Dendritic cell treated with granulocyte-macrophage colony-stimulating factor and Interleukin-4, amounts not matched to agents 40 ng/mL and 50 ng/mL, for 4 days (primary cell): ENCODE results near the gene CDH2.

Experiments used
- H3K27ac Mint-ChIP-seq: one replicate; pipeline ENCODE4 v1.8.0; 2022; ENCODE audit warnings: mild to moderate bottlenecking, mixed read lengths
- H3K27me3 Mint-ChIP-seq: one replicate; pipeline ENCODE4 v1.8.0; 2022; ENCODE audit warnings: mild to moderate bottlenecking, mixed read lengths
- H3K36me3 Mint-ChIP-seq: one replicate; pipeline ENCODE4 v1.8.0; 2022; ENCODE audit warnings: low read depth, mixed read lengths
- H3K4me1 Mint-ChIP-seq: one replicate; pipeline ENCODE4 v1.8.0; 2022; ENCODE audit warnings: low read depth, mixed read lengths
- H3K4me3 Mint-ChIP-seq: one replicate; pipeline ENCODE4 v1.8.0; 2022; ENCODE audit warnings: mild to moderate bottlenecking, moderate library complexity, mixed read lengths
- H3K9me3 Mint-ChIP-seq: one replicate; pipeline ENCODE4 v1.8.0; 2022; ENCODE audit warnings: mixed read lengths
- intact Hi-C: fragments of 100-400 bp; cut with micrococcal nuclease; formaldehyde crosslinking; loops from one replicate; pipeline ENCODE4 v1.15.0; 2022

Gene CDH2

GRCh38 chr18:28176948-28177827, at the start of gene CDH2:
CDH2 (minus strand) TSS chr18:28177130; CDS start chr18:28177022, 108 bp downstream.
- Mint-ChIP-seq H3K4me1 (peaks cover 23% of the 10 kb centered on the region), H3K9me3 (no peaks in the 10 kb centered on the region), H3K36me3 (peaks cover 6% of the 10 kb centered on the region), H3K27ac (no peak within 1 kb of the TSS), H3K27me3 (peaks cover 57% of the 10 kb centered on the region), H3K4me3 (peak within 1 kb of the TSS; percentile 73)
- intact Hi-C loops: no loop called here

- H3K36me3 Mint-ChIP-seq: no peaks in the 10 kb centered on the region
- peaks cover 19% of the 10 kb centered on the region for H3K4me1 Mint-ChIP-seq
- no peak overlapping the region for H3K4me3 Mint-ChIP-seq
- intact Hi-C loops: no loop called here
- no peak overlapping the region for H3K27ac Mint-ChIP-seq
- H3K9me3 Mint-ChIP-seq: no peaks in the 10 kb centered on the region
- H3K27me3 Mint-ChIP-seq: peaks cover 1% of the 10 kb centered on the region
Measured at GRCh38 chr18:28212060-28212459, 35.1 kb upstream of the CDH2 start.

GRCh38 chr18:28208712-28209265, 31.9 kb upstream of the CDH2 start:
- Mint-ChIP-seq H3K4me1 (peaks cover 31% of the 10 kb centered on the region), H3K27me3 (peaks cover 3% of the 10 kb centered on the region), H3K27ac (no peak overlapping the region), H3K4me3 (no peak overlapping the region), H3K36me3 (no peaks in the 10 kb centered on the region), H3K9me3 (no peaks in the 10 kb centered on the region)
- intact Hi-C loops: no loop called here

DNA sequence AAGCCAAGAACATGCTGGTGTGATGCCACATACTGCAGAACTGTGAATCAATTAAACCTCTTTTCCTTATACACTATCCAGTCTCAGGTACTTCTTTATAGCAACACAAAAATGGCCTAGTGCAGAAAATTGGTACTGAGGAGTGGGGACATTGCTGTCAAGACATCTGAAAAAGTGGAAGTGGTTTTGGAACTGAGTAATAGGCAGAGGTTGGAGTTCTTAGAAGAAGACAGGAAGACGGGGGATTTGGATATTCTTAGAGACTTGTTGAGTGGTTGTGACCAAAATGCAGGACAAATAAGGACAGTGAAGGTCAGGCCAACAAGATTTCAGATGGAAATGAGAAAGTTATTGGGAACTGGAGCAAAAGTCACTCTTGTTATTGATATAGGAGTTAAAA, 31.3 kb upstream of the CDH2 start:
- Mint-ChIP-seq H3K4me1 (peaks cover 31% of the 10 kb centered on the region), H3K27me3 (peaks cover 3% of the 10 kb centered on the region), H3K9me3 (no peaks in the 10 kb centered on the region), H3K27ac (no peak overlapping the region), H3K36me3 (no peaks in the 10 kb centered on the region), H3K4me3 (no peak overlapping the region)
- intact Hi-C loops: no loop called here

GRCh38 chr18:28204154-28204553, 27.2 kb upstream of the CDH2 start:
- no peaks in the 10 kb centered on the region for H3K36me3 Mint-ChIP-seq
- H3K4me1 Mint-ChIP-seq: peaks cover 36% of the 10 kb centered on the region
- no peak overlapping the region for H3K4me3 Mint-ChIP-seq
- no peak overlapping the region for H3K27ac Mint-ChIP-seq
- H3K27me3 Mint-ChIP-seq: peaks cover 6% of the 10 kb centered on the region
- intact Hi-C loops: no loop called here
- H3K9me3 Mint-ChIP-seq: no peaks in the 10 kb centered on the region

DNA sequence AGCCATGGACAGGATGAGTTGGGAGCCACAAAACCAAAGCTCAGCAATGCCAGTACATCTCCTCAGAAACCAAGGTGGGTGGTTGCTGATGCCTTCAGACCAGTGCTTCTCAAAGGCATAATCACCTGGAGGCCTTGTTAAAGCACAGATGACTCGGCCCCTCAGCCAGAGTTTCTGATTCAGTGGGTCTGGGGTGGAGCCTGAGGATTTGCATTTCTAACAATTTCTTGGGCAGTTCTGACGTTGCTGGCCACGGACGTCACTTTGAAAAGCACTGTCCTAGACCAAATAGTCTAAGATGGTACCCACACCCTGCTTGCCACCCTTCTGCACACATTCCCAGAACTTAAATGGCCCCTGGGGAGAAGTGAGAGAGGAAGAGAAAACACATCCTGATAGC, 24.1 kb upstream of the CDH2 start:
- no peaks in the 10 kb centered on the region for H3K9me3 Mint-ChIP-seq
- H3K27ac Mint-ChIP-seq: no peak overlapping the region
- peaks cover 4% of the 10 kb centered on the region for H3K27me3 Mint-ChIP-seq
- peaks cover 11% of the 10 kb centered on the region for H3K4me1 Mint-ChIP-seq
- no peak overlapping the region for H3K4me3 Mint-ChIP-seq
- H3K36me3 Mint-ChIP-seq: no peaks in the 10 kb centered on the region
- intact Hi-C loops: no loop called here

DNA sequence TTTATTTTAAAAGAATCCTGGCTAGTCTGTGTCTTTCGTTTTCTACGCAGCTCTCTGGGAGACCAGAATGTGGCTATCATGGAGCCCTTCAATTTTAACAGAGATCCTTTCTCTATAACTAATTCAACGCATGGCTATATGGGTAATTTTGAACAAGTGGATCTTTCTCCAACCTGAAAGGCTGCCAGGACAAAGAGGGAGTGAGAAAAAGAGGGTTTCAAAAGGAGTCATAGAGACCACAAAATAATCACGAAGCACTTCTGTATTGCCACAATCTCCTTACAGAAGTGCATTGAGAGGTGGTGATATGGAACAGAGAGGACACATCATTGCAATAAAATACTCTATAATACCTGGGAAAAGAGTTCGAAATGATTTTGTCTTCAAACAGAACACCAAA, 21.7 kb upstream of the CDH2 start:
- Mint-ChIP-seq H3K36me3 (no peaks in the 10 kb centered on the region), H3K27me3 (peaks cover 3% of the 10 kb centered on the region), H3K9me3 (no peaks in the 10 kb centered on the region), H3K4me1 (peaks cover 5% of the 10 kb centered on the region), H3K4me3 (no peak overlapping the region), H3K27ac (no peak overlapping the region)
- intact Hi-C loops: no loop called here

DNA sequence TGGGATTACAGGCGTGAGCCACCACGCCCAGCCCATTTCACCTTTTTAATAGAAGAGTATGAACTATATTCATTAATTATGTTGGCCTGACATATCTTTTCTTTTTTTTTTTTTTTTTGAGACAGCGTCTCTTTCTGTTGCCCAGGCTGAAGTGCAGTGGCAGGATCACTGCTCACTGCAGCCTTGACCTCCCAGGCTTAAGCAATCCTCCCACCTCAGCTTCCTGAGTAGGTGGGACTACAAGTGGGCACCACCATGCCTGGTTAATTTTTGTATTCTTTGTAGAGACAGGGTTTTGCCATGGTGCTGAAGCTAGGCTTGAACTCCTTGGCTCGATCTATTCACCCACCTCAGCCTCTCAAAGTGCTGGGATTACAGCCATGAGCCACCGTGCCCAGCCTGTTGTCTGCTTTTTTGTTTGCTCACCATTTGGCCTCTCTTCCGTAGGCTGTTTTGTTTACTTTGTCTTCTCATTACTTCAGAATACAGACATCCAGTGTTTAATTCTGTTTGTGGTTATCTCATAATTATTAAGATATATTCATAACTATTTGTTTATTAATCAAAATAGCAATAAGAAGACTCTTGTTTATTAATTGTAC, 16.3 kb upstream of the CDH2 start:
- Mint-ChIP-seq H3K9me3 (no peaks in the 10 kb centered on the region), H3K4me1 (no peaks in the 10 kb centered on the region), H3K36me3 (no peaks in the 10 kb centered on the region), H3K27ac (no peak overlapping the region), H3K27me3 (no peaks in the 10 kb centered on the region), H3K4me3 (no peak overlapping the region)
- intact Hi-C loops: no loop called here

GRCh38 chr18:28189400-28190239, 12.7 kb upstream of the CDH2 start:
- Mint-ChIP-seq H3K27me3 (no peaks in the 10 kb centered on the region), H3K36me3 (no peaks in the 10 kb centered on the region), H3K27ac (no peak overlapping the region), H3K4me3 (no peak overlapping the region), H3K9me3 (no peaks in the 10 kb centered on the region), H3K4me1 (no peaks in the 10 kb centered on the region)
- intact Hi-C loops: loop anchor here (5.0 to 10.0 kb wide), 2 partner anchors 505 to 582 kb away; no protein-coding TSS in a partner anchor

GRCh38 chr18:28185121-28185520, 8.2 kb upstream of the CDH2 start:
- Mint-ChIP-seq H3K4me1 (no peaks in the 10 kb centered on the region), H3K36me3 (no peaks in the 10 kb centered on the region), H3K9me3 (no peaks in the 10 kb centered on the region), H3K27ac (no peak overlapping the region), H3K27me3 (peaks cover 11% of the 10 kb centered on the region), H3K4me3 (no peak overlapping the region)
- intact Hi-C loops: loop anchor here (5.0 to 10.0 kb wide), 2 partner anchors 500 to 578 kb away; no protein-coding TSS in a partner anchor

DNA sequence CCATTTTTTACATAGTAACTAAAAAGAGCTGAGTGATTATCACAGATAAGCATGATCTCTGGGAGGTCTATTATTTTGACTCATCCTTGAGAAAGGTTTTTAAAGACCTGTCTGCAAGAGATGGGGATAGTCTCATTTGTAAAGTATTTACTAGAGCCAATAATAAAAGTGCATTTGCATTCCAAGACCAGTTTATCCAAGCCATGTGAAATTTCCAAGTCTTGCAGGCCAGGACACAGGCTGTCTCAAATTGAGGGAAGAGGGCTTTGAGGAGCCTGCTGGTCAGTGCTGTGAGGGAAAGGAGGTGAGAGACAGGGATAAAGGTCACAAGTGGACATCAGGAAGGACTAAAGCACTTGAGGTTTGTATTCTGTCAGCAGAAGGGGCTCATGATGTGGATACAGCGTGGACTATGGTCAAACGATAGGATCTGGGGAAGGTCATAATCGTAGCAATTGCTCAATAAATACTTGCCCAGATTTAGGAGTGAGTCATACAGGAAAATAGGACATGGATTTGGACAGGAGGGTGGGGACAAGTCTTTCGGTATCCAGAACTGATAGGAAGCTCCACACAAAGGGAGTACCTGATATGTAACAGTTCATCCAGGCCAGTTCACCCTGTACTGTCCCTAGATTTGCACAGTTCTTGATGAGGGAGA, 6.6 kb upstream of the CDH2 start:
- intact Hi-C loops: loop anchor here (10.0 kb wide), 1 partner anchor 499 kb away; no protein-coding TSS in a partner anchor

GRCh38 chr18:28181616-28182015, 4.7 kb upstream of the CDH2 start:
- no peak overlapping the region for H3K27ac Mint-ChIP-seq
- intact Hi-C loops: loop anchor here (10.0 kb wide), 1 partner anchor 497 kb away; no protein-coding TSS in a partner anchor
- no peaks in the 10 kb centered on the region for H3K9me3 Mint-ChIP-seq
- no peaks in the 10 kb centered on the region for H3K36me3 Mint-ChIP-seq
- peaks cover 37% of the 10 kb centered on the region for H3K27me3 Mint-ChIP-seq
- H3K4me3 Mint-ChIP-seq: no peak overlapping the region
- peaks cover 7% of the 10 kb centered on the region for H3K4me1 Mint-ChIP-seq

More for the DNA sequence above, 6.6 kb upstream of the CDH2 start:
- no peaks in the 10 kb centered on the region for H3K4me1 Mint-ChIP-seq
- no peak overlapping the region for H3K27ac Mint-ChIP-seq
- peaks cover 24% of the 10 kb centered on the region for H3K27me3 Mint-ChIP-seq
- no peaks in the 10 kb centered on the region for H3K36me3 Mint-ChIP-seq
- H3K4me3 Mint-ChIP-seq: no peak overlapping the region
- H3K9me3 Mint-ChIP-seq: no peaks in the 10 kb centered on the region

DNA sequence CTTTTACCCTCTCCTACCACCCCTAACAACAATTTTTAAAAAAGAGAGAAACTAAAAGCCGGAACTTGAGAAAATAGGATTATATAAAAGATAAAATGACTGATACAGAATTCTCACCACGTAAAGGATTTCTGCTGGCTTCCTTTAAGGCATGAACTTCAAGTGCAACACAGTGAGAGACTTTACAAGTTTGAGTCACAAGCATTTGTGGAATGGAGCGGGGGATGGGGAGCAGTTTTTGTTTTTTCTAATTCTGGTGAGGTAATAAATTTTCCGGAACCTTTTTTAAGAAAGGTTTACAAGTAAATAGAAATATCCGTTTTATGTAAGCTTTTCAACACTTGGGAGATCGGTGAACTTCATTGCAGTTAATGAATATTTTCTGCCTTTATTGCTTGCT, 1.8 kb upstream of the CDH2 start:
- Mint-ChIP-seq H3K4me1 (peaks cover 23% of the 10 kb centered on the region), H3K27me3 (peaks cover 62% of the 10 kb centered on the region), H3K4me3 (no peak overlapping the region), H3K27ac (no peak overlapping the region), H3K9me3 (no peaks in the 10 kb centered on the region), H3K36me3 (peaks cover 6% of the 10 kb centered on the region)
- intact Hi-C loops: no loop called here
